CD4-positive, alpha-beta T cell treated with Interleukin-17A for 4 hours (primary cell): ENCODE data around the gene IGSF9B.

Experiments used
- DNase-seq: peaks from one replicate; pipeline ENCODE4 v3.0.0-alpha.2; 2020; ENCODE audit warnings: mixed read lengths

IGSF9B gene

GRCh38 chr11:133918608-133919260 is 38.0 kb downstream of the IGSF9B start:
- DNase-seq, result peak; percentile 11

GRCh38 chr11:133917921-133918607 is 38.7 kb downstream of the IGSF9B start:
- DNase-seq, result peak; percentile 9

GRCh38 chr11:133916784-133917440 is 39.9 kb downstream of the IGSF9B start:
- no peak for DNase-seq

GRCh38 chr11:133913761-133914160 is 43.0 kb downstream of the IGSF9B start:
- DNase-seq, result no peak

- DNase-seq, result no peak
Measured at GRCh38 chr11:133911171-133911570, 45.6 kb downstream of the IGSF9B start.

GRCh38 chr11:133910101-133910500 is 46.7 kb downstream of the IGSF9B start:
- no peak for DNase-seq

- no peak for DNase-seq
Measured at GRCh38 chr11:133908827-133909226, 47.9 kb downstream of the IGSF9B start.

- no peak for DNase-seq
Measured at GRCh38 chr11:133907841-133908241, 48.9 kb downstream of the IGSF9B start.

- no peak for DNase-seq
Measured at GRCh38 chr11:133907216-133907615, 49.6 kb downstream of the IGSF9B start.

GRCh38 chr11:133906746-133907145 is 50.0 kb downstream of the IGSF9B start:
- no peak for DNase-seq

- DNase-seq, result no peak
Measured at GRCh38 chr11:133906241-133906640, 50.5 kb downstream of the IGSF9B start.

GRCh38 chr11:133905677-133906156 is 51.1 kb downstream of the IGSF9B start:
- no peak for DNase-seq

GRCh38 chr11:133904818-133905515 is 51.8 kb downstream of the IGSF9B start:
- DNase-seq, result no peak

GRCh38 chr11:133903875-133904817 is 52.6 kb downstream of the IGSF9B start:
- DNase-seq, result no peak

- DNase-seq, result no peak
Measured at GRCh38 chr11:133903056-133903455, 53.7 kb downstream of the IGSF9B start.

GRCh38 chr11:133902506-133902905 is 54.3 kb downstream of the IGSF9B start:
- no peak for DNase-seq

GRCh38 chr11:133901999-133902398 is 54.8 kb downstream of the IGSF9B start:
- DNase-seq, result no peak

- no peak for DNase-seq
Measured at GRCh38 chr11:133901316-133901715, 55.5 kb downstream of the IGSF9B start.

GRCh38 chr11:133900176-133901105 is 56.3 kb downstream of the IGSF9B start:
- DNase-seq, result no peak

- DNase-seq, result no peak
Measured at GRCh38 chr11:133898770-133899115, 58.0 kb downstream of the IGSF9B start.
